HL-60 (cell line): ENCODE measurements around the gene TNFRSF8.

ENCODE experiments used
- DNase-seq, 2 experiments: peaks; one replicate each; pipeline ENCODE4 v3.0.0-alpha.2; 2010 to 2020; ENCODE audit warnings: low read depth in 1 of 2, low spot score in 1 of 2
- H3K27ac ChIP-seq: fragments of 250-450 bp; sonication (Bioruptor Pico); replicated peaks from 2 replicates; pipeline ENCODE4 v1.5.1; 2020; ENCODE audit warnings: mild to moderate bottlenecking, moderate library complexity
- H3K27me3 ChIP-seq: fragments of 250-450 bp; sonication (Bioruptor Pico); 2 replicates; pipeline ENCODE4 v1.5.1; 2021; ENCODE audit warnings: mild to moderate bottlenecking, moderate library complexity; ENCODE audit not compliant: insufficient read depth, poor library complexity, severe bottlenecking
- H3K4me3 ChIP-seq: replicated peaks from 2 replicates; pipeline ENCODE4 v1.5.1; 2011; ENCODE audit warnings: mild to moderate bottlenecking, control low read depth, low read length; ENCODE audit not compliant: insufficient read depth
- CTCF ChIP-seq: IDR thresholded peaks from one replicate; pipeline ENCODE4 v1.5.1; 2011; ENCODE audit warnings: low read length, control low read depth, inconsistent platforms; ENCODE audit not compliant: insufficient read depth
- GABPA ChIP-seq: IDR thresholded peaks from 2 replicates; pipeline ENCODE4 v1.6.1; 2012; ENCODE audit warnings: low read depth
- POLR2AphosphoS5 ChIP-seq: IDR thresholded peaks from 2 replicates; pipeline ENCODE4 v1.6.1; 2012; ENCODE audit warnings: low read depth
- REST ChIP-seq: IDR thresholded peaks from 2 replicates; pipeline ENCODE4 v1.6.1; 2012; ENCODE audit warnings: low read depth; ENCODE audit not compliant: insufficient replicate concordance
- SPI1 ChIP-seq: IDR thresholded peaks from 2 replicates; pipeline ENCODE4 v1.6.1; 2012; ENCODE audit warnings: low read depth, mild to moderate bottlenecking, borderline replicate concordance

The TNFRSF8 gene

GRCh38 chr1:12052008-12052573 lies 11.0 kb upstream of the TNFRSF8 start:
- TF ChIP-seq CTCF (no peak), POLR2AphosphoS5 (no peak), SPI1 (no peak), REST (no peak), GABPA (no peak)
- DNase-seq, result peak in 1 of 2 experiments; percentile 28
- H3K4me3 ChIP-seq, result no peak overlapping the region
- H3K27ac ChIP-seq, result no peak overlapping the region
- H3K27me3 ChIP-seq, result no peaks in the 10 kb centered on the region

- H3K27ac ChIP-seq, result no peak overlapping the region
- H3K27me3 ChIP-seq, result no peaks in the 10 kb centered on the region
- no peak for TF ChIP-seq POLR2AphosphoS5
- TF ChIP-seq REST, result no peak
- no peak for TF ChIP-seq SPI1
- TF ChIP-seq CTCF, result no peak
- TF ChIP-seq GABPA, result no peak
- H3K4me3 ChIP-seq, result no peak overlapping the region
- no peak for DNase-seq
Observed at GRCh38 chr1:12052997-12053686, 10.0 kb upstream of the TNFRSF8 start.

GRCh38 chr1:12053752-12054548 lies 9.2 kb upstream of the TNFRSF8 start:
- no peaks in the 10 kb centered on the region for H3K27me3 ChIP-seq
- H3K27ac ChIP-seq, result no peak overlapping the region
- no peak for DNase-seq
- H3K4me3 ChIP-seq, result no peak overlapping the region
- TF ChIP-seq CTCF, result no peak
- TF ChIP-seq REST, result no peak
- no peak for TF ChIP-seq SPI1
